Measurements from ENCODE around the gene NPEPPS. TPM values are rescaled to one million over a fixed set of nuclear protein-coding genes. Genes with fewer than 3 reads are reported as not detected.

The NPEPPS gene
- total RNA-seq, 1 experiment from 2014 or later = 117 TPM

- Histone ChIP-seq H3K4me1 (ENCODE audit: insufficient read depth, low read length) (no peaks in the 10 kb centered on the region), H3K9me3 (ENCODE audit: control insufficient read depth, low read depth, low read length) (no peaks in the 10 kb centered on the region), H2BK15ac (ENCODE audit: low read depth, low read length) (no peak overlapping the region), H3K23me2 (ENCODE audit: insufficient read length, low read depth, low read length, poor library complexity, severe bottlenecking) (peaks cover 9% of the 10 kb centered on the region), H3K18ac (ENCODE audit: insufficient read length, low read depth, low read length) (no peak overlapping the region), H3K9ac (ENCODE audit: extremely low read depth, insufficient read length, low read length) (no peak overlapping the region), H2BK5ac (ENCODE audit: insufficient read length, low read length) (no peak overlapping the region), H3K79me2 (ENCODE audit: insufficient read depth, low read length) (peaks cover 29% of the 10 kb centered on the region), H3K4ac (ENCODE audit: low read depth, low read length) (no peak overlapping the region), H4K91ac (ENCODE audit: insufficient read length, low read depth, low read length) (no peak overlapping the region), H3K4me2 (ENCODE audit: insufficient read depth, insufficient read length, low read length) (no peak overlapping the region), H3T11ph (ENCODE audit: low read length) (no peak overlapping the region), H4K20me1 (ENCODE audit: control insufficient read depth, insufficient read depth, insufficient read length) (no peaks in the 10 kb centered on the region), H2BK12ac (ENCODE audit: insufficient read length, low read depth, low read length) (no peak overlapping the region), H4K8ac (replicated peaks; ENCODE audit: insufficient read length, low read depth, low read length) (no peak overlapping the region), H3K56ac (ENCODE audit: insufficient read length, low read depth, low read length) (no peak overlapping the region), H4K5ac (ENCODE audit: insufficient read length, low read depth, low read length) (no peak overlapping the region), H2AK5ac (ENCODE audit: insufficient read length, low read length) (no peak overlapping the region), H3K27me3 (ENCODE audit: insufficient read depth, low read length) (no peaks in the 10 kb centered on the region), H2AFZ (ENCODE audit: low read length) (no peak overlapping the region), H2BK120ac (ENCODE audit: low read depth, low read length, poor library complexity, severe bottlenecking) (no peak overlapping the region), H3K23ac (ENCODE audit: insufficient read length, low read depth, low read length) (no peak overlapping the region), H3K14ac (ENCODE audit: insufficient read depth, low read length) (no peak overlapping the region), H3K27ac (ENCODE audit: insufficient read length, low read depth, low read length) (no peak overlapping the region), H2BK20ac (ENCODE audit: low read depth, low read length, poor library complexity, severe bottlenecking) (no peak overlapping the region), H3K79me1 (ENCODE audit: insufficient read depth, low read depth, low read length, poor library complexity, severe bottlenecking) (peaks cover 12% of the 10 kb centered on the region)
- H3K36me3 Mint-ChIP-seq (ENCODE audit: insufficient read depth in 1 of 3, low read depth in 3 of 3) = peaks cover 71 to 89% (median 82%) of the 10 kb centered on the region in 3 experiments
- TF ChIP-seq CTCF (conservative IDR thresholded peaks at IDR 0.05) = no peak
- DNase-seq = no peak
- no peaks in the 10 kb centered on the region; a peak in 1 of 5 replicates for H3K9me3 Mint-ChIP-seq
- no CpG with 5 or more reads among the region's 6 CpGs for WGBS (ENCODE audit: extremely low coverage, insufficient read length, low lambda C conversion rate)
- peaks cover 27 to 34% of the 10 kb centered on the region in 2 experiments for H3K4me1 Mint-ChIP-seq
- H3K4me3 Mint-ChIP-seq = no peak overlapping the region
- H3K27ac Mint-ChIP-seq = no peak overlapping the region
- H3K27me3 Mint-ChIP-seq (ENCODE audit: low read depth) = no peaks in the 10 kb centered on the region
These were observed 124.1 kb downstream of the NPEPPS start for GRCh38 chr17:47654991-47655390.
